NOMO-1 treated with DMSO at 0.1 percent for 48 hours (cell line): ENCODE measurements around the gene NOL4L.

Source experiments
- DNase-seq: peaks from one replicate; lab custom pipeline; 2025; ENCODE audit not compliant: unreplicated experiment; lab: John Stamatoyannopoulos, UW

NOL4L gene

GRCh38 chr20:32577023-32577422 is 8.1 kb downstream of the NOL4L start:
- no peak for DNase-seq

DNA sequence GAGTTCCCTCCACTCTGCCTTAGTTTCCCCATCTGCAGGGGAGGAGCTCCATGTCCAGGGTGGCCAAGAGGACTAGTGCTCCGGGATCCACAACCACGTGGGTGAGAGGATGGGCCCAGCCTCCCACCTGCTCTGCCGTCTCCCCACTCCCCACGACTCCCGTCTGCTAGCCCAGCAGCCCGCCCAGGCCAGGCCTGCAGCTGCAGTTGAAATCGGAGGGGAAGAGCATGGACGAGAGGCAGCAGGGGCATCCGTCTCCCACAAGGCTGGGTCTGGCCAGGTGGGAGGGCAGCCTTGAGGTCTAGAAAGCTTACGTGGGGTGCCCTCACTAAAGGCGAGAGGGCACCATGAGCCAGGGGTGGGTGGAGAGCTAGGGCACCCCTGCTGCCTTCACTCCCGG is 8.6 kb downstream of the NOL4L start:
- DNase-seq, result no peak

GRCh38 chr20:32575805-32576204 is 9.3 kb downstream of the NOL4L start:
- no peak for DNase-seq

- DNase-seq, result no peak
These were observed 9.9 kb downstream of the NOL4L start for GRCh38 chr20:32575227-32575581.

DNA sequence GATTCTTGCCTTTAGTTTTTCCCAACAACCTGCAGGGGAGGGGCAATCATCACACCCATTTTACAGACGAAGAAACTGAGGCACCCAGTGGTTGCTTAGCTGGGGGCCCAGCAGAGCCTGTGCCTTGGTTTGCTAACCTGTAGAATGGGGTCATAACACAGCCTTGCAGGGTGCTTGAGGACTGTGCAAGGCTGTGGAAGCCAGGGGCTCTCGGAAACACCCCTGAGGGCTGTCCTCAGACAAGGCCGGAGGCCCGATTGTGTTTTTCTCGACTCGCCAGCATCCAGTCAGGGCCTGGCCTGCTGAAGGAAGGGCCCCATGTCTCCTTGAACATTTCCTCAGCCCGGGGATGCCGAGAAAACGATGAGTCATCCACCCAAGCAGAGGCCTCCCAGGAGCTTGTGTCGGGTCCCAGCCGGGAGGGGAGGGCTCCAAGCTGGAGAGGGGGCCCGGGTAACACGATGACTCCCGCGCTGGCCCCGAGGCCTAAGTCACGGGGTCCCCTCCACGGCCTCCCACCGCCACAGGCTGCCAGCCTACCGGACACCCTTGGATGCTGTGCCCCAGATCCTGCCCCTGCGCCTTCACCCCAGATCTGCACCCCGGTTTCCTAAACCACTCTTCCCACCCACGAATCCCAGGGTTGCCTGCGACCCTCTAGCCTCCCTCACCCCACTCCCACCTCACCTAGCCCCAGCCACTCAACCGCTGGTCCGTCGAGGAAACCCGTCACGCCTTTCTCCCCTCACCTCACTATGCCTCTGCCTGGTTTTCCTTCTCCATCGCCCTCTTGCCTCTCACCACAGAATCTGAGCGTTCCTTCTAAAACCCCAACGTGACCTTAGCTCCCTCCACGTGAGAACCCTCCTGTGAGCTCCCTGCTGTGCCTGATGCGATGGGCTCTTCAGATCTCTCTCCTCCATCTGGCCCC is 10.6 kb downstream of the NOL4L start:
- DNase-seq, result peak; percentile 61

DNA sequence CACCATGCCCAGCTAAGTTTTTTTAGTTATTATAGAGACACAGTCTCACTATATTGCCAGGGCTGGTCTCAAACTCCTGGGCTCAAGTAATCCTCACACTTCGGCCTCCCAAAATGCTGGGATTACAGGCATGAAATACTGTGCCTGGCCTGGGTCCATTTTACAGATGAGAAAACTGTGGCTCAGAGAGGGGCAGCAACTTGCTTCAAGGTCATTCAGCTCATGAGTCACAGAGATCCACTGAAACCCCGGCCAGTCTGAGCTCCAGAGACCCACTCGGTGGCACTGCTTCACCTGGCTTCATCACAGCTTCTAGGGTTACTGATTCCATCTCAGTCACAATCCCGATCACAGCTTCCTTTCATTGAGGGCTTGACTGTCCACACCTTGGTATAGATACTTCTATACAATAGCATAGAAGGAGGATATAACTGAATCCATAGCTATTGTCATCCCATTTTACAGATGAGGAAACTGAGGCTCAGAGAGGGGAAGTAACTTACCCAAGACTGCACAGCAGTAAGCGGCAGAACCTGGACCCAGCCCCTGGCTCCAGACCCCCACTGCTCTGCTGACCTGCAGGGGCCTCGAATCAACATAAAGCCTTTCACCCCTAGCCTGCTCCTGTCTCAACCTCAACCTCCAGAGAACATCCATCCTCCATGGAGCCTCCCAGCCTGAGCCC is 11.8 kb downstream of the NOL4L start:
- no peak for DNase-seq

GRCh38 chr20:32572271-32572968 is 12.7 kb downstream of the NOL4L start:
- no peak for DNase-seq

DNA sequence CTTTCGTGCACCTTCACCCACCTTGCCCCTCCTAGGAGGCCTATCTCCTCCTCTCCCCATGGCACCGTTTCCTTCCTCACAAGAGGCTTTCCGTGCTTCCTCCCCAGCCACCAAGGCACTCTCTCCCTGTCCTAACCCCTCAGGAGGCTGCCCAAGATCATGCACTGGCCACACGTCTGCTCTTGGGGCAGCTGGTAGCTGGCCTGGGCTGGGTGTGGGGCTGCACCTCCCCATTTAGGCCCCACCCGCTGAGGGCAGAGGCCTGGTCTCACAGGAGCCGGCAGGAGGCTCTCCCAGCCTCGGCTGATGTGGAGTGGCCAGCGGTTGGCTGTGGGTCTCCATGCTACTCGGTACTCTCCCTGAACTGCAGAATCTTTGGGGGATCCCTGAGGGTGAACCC is 13.6 kb downstream of the NOL4L start:
- no peak for DNase-seq

GRCh38 chr20:32570401-32571190 is 14.5 kb downstream of the NOL4L start:
- DNase-seq, result no peak

- no peak for DNase-seq
These were observed 15.5 kb downstream of the NOL4L start for GRCh38 chr20:32569380-32570305.

GRCh38 chr20:32569018-32569379 is 16.1 kb downstream of the NOL4L start:
- no peak for DNase-seq

DNA sequence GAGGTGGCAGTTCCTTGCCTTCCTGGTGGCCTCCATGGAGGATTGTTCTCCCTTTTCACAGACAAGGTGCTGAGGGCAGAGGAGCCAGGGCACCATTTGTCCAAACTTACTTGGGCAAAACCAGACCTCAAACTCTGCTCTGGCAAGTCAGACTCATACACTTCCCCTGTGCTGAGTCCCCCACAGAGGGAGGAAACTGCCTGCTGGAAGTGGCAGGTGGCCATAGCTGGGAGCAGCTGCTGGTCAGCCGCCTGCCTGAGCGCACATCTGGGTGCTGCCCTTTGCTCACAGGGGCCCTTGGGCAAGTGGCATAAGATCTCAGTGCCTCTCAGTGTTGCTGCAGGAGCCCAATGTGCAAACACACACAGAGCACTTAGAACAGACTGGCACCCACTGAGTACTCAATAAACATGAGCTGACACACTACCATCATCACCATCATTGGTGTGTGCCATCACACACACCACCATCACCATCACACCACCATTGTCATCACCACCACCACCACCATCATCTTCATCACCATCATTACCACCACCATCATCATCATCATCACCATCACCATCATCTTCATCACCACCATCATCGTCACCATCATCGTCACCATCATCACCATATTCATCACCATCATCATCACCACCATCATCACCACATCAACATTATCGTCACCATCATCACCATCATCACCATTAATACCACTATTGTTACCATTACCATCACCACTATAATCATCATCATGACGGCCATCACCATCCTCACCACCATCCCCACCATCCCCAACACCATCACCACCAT is 17.6 kb downstream of the NOL4L start:
- DNase-seq, result no peak

DNA sequence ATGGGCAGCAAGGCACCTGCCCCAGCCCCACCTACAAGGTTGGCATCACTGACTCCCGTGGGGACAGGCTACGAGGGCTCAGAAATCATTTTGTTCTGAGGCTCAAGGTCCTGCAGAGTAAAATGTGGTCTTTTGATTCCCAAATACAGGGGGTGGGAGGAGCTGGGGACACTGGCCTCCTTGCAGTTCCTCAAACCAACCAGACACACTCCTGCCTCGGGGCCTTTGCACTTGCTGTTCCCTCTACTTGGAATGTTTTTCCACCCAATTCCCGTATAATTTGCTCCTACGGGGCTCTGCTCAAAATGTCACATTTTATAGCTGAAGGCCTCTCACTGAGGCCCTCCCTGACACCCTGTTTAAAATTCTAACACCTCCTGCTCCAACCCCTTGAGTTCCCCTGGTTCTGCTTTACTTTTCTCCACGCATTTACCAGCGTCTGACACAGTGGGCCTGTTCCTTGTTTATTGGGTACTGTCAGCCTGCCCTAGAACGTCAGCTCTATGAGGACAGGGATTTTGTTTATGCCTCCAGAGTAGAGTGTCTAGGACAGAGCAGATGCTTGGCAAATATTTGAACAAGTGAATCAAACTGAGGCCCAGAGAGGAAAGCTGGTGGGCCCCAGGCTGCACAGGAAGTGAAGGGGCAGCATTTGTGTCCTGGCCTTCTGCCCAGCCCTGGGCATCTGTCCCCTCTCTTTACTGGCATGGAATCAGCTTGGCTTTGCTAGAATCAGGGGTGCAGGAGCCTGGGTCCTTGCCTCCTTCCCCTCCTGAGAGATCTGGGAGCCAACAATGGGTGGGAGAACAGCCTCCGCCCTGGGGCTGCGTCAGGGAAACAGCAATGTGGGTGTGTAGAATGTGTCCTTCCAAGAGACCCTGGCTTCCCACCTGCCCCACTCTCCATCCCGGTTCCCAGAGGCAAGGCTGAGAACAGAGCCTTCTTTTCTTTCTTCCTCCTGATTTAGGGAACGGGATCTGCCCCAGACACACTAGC is 18.5 kb downstream of the NOL4L start:
- no peak for DNase-seq

GRCh38 chr20:32565735-32566032 is 19.4 kb downstream of the NOL4L start:
- DNase-seq, result no peak

- peak; percentile 51 for DNase-seq
These were observed 20.0 kb downstream of the NOL4L start for GRCh38 chr20:32564921-32565734.

- DNase-seq, result no peak
These were observed 20.7 kb downstream of the NOL4L start for GRCh38 chr20:32564440-32564839.
